ENCODE results near the gene OPN3.

GRCh38 chr1:241617426-241617825 lies 22.7 kb downstream of the OPN3 start:
- no peak for TF ChIP-seq EZH2 (IDR thresholded peaks at IDR 0.05)
- TF ChIP-seq POLR2AphosphoS5 (IDR thresholded peaks at IDR 0.05; ENCODE audit: borderline replicate concordance, low read depth, low read length): no peak
- no peak for TF ChIP-seq FOXP2 (optimal IDR thresholded peaks at IDR 0.05; ENCODE audit: control extremely low read depth, extremely low read length, insufficient read depth)
